Activated T-cell treated with anti-CD3 and anti-CD28 coated beads, Interleukin-2, amount 50 U/mL, for 72 hours (primary cell): Measurements from ENCODE around the gene ALDOC. TPM values are rescaled to one million over a fixed set of nuclear protein-coding genes. Genes with fewer than 3 reads are reported as not detected.

Experiments
- ATAC-seq, 2 donors: fragments of 150-1000 bp; cut with Tn5 transposase; replicated peaks in 1 of 2; 2 replicates each; pipeline ENCODE4 v1.10.0; 2021; ENCODE audit warnings: moderate library complexity in 2 of 2, mild to moderate bottlenecking in 1 of 2
- DNase-seq, 2 donors: peaks; one replicate each; pipeline ENCODE4 v3.0.0; 2021 to 2022; ENCODE audit warnings: mixed read lengths in 1 of 2
- H3K27ac Mint-ChIP-seq: one replicate; pipeline ENCODE4 v1.8.0; 2022; ENCODE audit warnings: mild to moderate bottlenecking, moderate library complexity, mixed read lengths
- H3K27me3 Mint-ChIP-seq: one replicate; pipeline ENCODE4 v1.8.0; 2022; ENCODE audit warnings: low read depth, mixed read lengths
- H3K36me3 Mint-ChIP-seq, 2 donors: one replicate each; pipeline ENCODE4 v1.8.0; 2022; ENCODE audit warnings: mixed read lengths in 2 of 2, mild to moderate bottlenecking in 1 of 2; ENCODE audit not compliant: insufficient read depth in 2 of 2
- H3K4me1 Mint-ChIP-seq: one replicate; pipeline ENCODE4 v1.8.0; 2022; ENCODE audit warnings: low read depth, mixed read lengths
- H3K4me3 Mint-ChIP-seq, 2 donors: one replicate each; pipeline ENCODE4 v1.8.0; 2022; ENCODE audit warnings: mild to moderate bottlenecking in 2 of 2, mixed read lengths in 2 of 2, moderate library complexity in 2 of 2
- H3K9me3 Mint-ChIP-seq, 2 donors: one replicate each; pipeline ENCODE4 v1.8.0; 2022; ENCODE audit warnings: mixed read lengths in 2 of 2
- total RNA-seq, 2 donors: library from RNA; stranded (reverse); gene quantifications; one replicate each; pipeline ENCODE4 v1.2.3, GENCODE V29; 2022

ALDOC gene
- total RNA-seq, 2 donors from 2014 or later, result 23.1 to 40.0 TPM

DNA sequence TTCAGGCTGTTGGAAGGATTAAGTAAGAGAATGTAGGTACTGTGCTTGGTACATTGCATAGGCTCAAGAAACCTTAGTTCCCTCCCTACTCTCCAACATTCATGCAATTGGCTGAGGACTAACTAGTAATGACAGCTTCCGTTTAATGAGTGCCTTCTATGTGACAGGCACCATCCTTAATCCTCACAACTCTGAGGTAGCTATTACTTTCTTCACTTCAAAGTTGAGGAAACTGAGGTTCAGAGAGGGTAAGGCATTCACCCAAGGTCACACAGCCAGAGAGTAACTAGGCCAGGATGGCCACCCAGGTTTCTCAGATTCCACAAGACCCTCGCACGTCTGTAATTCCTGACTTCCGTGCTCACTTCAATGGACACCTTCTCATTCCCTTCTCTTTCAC is 46.4 kb downstream of the ALDOC start:
- H3K36me3 Mint-ChIP-seq, result no peaks in the 10 kb centered on the region

GRCh38 chr17:28529013-28529400 is 47.7 kb downstream of the ALDOC start:
- Mint-ChIP-seq H3K27ac (no peak overlapping the region), H3K4me1 (no peaks in the 10 kb centered on the region), H3K4me3 (no peak overlapping the region), H3K36me3 (no peaks in the 10 kb centered on the region), H3K9me3 (no peaks in the 10 kb centered on the region), H3K27me3 (no peaks in the 10 kb centered on the region)
- DNase-seq, result no peak
- no peak for ATAC-seq

More for the DNA sequence above, 46.4 kb downstream of the ALDOC start:
- Mint-ChIP-seq H3K27ac (no peak overlapping the region), H3K4me1 (no peaks in the 10 kb centered on the region), H3K27me3 (no peaks in the 10 kb centered on the region), H3K9me3 (no peaks in the 10 kb centered on the region), H3K4me3 (no peak overlapping the region)
- DNase-seq (no peak), ATAC-seq (no peak)

- H3K4me3 Mint-ChIP-seq, result no peak overlapping the region
Observed at GRCh38 chr17:28528327-28529012, 48.2 kb downstream of the ALDOC start.

GRCh38 chr17:28527859-28528258 is 48.8 kb downstream of the ALDOC start:
- Mint-ChIP-seq H3K4me3 (no peak overlapping the region), H3K36me3 (no peaks in the 10 kb centered on the region), H3K9me3 (no peaks in the 10 kb centered on the region), H3K27me3 (no peaks in the 10 kb centered on the region), H3K4me1 (no peaks in the 10 kb centered on the region), H3K27ac (no peak overlapping the region)
- DNase-seq (no peak), ATAC-seq (no peak)

More at GRCh38 chr17:28528327-28529012, 48.2 kb downstream of the ALDOC start:
- H3K9me3 Mint-ChIP-seq, result no peaks in the 10 kb centered on the region
- no peak overlapping the region for H3K27ac Mint-ChIP-seq
- H3K27me3 Mint-ChIP-seq, result no peaks in the 10 kb centered on the region
- no peak for ATAC-seq
- no peak for DNase-seq
- no peaks in the 10 kb centered on the region for H3K36me3 Mint-ChIP-seq
- no peaks in the 10 kb centered on the region for H3K4me1 Mint-ChIP-seq

DNA sequence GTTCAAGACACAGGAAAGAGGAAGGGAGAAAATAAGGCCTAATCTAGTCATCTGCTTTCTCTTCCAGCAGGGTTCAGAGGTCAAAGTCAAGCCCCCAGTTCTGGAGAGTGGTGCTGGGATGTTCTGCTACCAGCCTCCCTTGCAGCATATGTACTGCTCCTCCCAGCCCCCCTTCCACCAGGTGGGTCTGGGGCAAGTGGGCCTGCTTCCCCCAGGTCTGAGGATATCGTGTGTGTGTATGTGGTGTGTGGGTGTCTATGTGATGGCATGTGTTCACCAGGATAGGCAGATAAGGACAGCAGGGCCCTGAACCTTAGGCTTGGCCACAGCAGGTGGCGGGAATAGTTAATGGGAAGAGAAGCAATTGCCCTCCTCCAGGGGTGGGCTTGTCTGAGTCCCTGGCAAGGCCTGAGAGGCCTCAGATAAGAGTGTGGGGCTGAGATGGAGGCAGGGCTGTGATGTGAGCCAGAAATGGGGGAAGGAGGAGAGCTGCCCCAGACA is 49.5 kb downstream of the ALDOC start:
- no peak for DNase-seq
- H3K36me3 Mint-ChIP-seq, result no peaks in the 10 kb centered on the region
- no peaks in the 10 kb centered on the region for H3K4me1 Mint-ChIP-seq
- H3K4me3 Mint-ChIP-seq, result no peak overlapping the region
- H3K9me3 Mint-ChIP-seq, result no peaks in the 10 kb centered on the region
- ATAC-seq, result no peak
- no peak overlapping the region for H3K27ac Mint-ChIP-seq
- no peaks in the 10 kb centered on the region for H3K27me3 Mint-ChIP-seq

GRCh38 chr17:28526381-28526780 is 50.3 kb downstream of the ALDOC start:
- no peaks in the 10 kb centered on the region for H3K9me3 Mint-ChIP-seq
- no peak overlapping the region for H3K4me3 Mint-ChIP-seq
- H3K36me3 Mint-ChIP-seq, result no peaks in the 10 kb centered on the region
- no peak for ATAC-seq
- H3K27ac Mint-ChIP-seq, result no peak overlapping the region
- H3K27me3 Mint-ChIP-seq, result no peaks in the 10 kb centered on the region
- no peak for DNase-seq
- no peaks in the 10 kb centered on the region for H3K4me1 Mint-ChIP-seq

- no peak for DNase-seq
- no peak overlapping the region for H3K27ac Mint-ChIP-seq
- no peaks in the 10 kb centered on the region for H3K27me3 Mint-ChIP-seq
- H3K4me3 Mint-ChIP-seq, result no peak overlapping the region
- no peak for ATAC-seq
- no peaks in the 10 kb centered on the region for H3K36me3 Mint-ChIP-seq
- no peaks in the 10 kb centered on the region for H3K4me1 Mint-ChIP-seq
- no peaks in the 10 kb centered on the region for H3K9me3 Mint-ChIP-seq
Observed at GRCh38 chr17:28524476-28525424, 51.9 kb downstream of the ALDOC start.

DNA sequence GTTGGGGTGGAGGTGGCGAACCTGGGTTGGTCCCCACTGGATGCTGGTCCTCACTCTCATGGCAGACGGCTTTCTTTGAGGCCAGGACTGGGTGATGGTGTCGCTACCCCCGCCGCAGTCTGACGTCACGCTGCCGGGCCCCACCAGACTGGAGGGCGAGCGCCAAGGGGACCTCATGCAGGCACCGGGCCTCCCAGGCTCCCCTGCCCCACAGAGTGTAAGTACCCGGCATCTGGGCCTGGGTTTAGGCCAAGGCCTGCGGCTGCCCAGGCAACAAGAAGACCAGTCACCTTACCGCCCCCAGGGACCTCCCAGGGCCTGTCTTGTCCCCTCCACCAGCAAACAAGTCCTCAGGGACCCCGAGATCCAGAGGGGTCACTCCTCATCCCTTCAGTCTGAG is 52.8 kb downstream of the ALDOC start:
- no peaks in the 10 kb centered on the region for H3K27me3 Mint-ChIP-seq
- no peaks in the 10 kb centered on the region for H3K4me1 Mint-ChIP-seq
- DNase-seq (no peak), ATAC-seq (no peak)
- no peak overlapping the region for H3K27ac Mint-ChIP-seq
- no peak overlapping the region for H3K4me3 Mint-ChIP-seq
- H3K36me3 Mint-ChIP-seq, result no peaks in the 10 kb centered on the region
- no peaks in the 10 kb centered on the region for H3K9me3 Mint-ChIP-seq

- Mint-ChIP-seq H3K9me3 (no peaks in the 10 kb centered on the region), H3K36me3 (no peaks in the 10 kb centered on the region), H3K4me3 (no peak overlapping the region), H3K27ac (no peak overlapping the region), H3K27me3 (no peaks in the 10 kb centered on the region), H3K4me1 (no peaks in the 10 kb centered on the region)
- DNase-seq (no peak), ATAC-seq (no peak)
Observed at GRCh38 chr17:28523186-28523585, 53.5 kb downstream of the ALDOC start.

Other genes starting within 250 kb of the ALDOC start
- gene IFT20, start 241.4 kb downstream of the ALDOC start, total RNA-seq, result 10 to 100 TPM; 31.1 to 31.7 TPM
- 10 to 100 TPM; 20.9 to 22.1 TPM for gene TNFAIP1, start 241.1 kb downstream of the ALDOC start, total RNA-seq
- 10 to 100 TPM; 78.2 to 91.2 TPM for gene POLDIP2, start 219.4 kb downstream of the ALDOC start, total RNA-seq
- gene SEBOX, start 211.7 kb downstream of the ALDOC start, total RNA-seq, result not detected
- gene VTN, start 206.6 kb downstream of the ALDOC start, total RNA-seq, result under 1 TPM; 0.19 to 0.30 TPM
- 10 to 100 TPM; 22.4 to 24.3 TPM for gene SARM1, start 205.2 kb downstream of the ALDOC start, total RNA-seq
- gene SLC46A1, start 170.7 kb downstream of the ALDOC start, total RNA-seq, result 1 to 10 TPM; 2.1 TPM
- gene SLC13A2, start 103.3 kb downstream of the ALDOC start, total RNA-seq, result not detected
- gene FOXN1, start 70.5 kb downstream of the ALDOC start, total RNA-seq, result not detected
- gene UNC119, start 24.3 kb downstream of the ALDOC start, total RNA-seq, result 10 to 100 TPM; 45.3 to 53.8 TPM
- 10 to 100 TPM; 46.3 to 53.5 TPM for gene PIGS, start 5.4 kb downstream of the ALDOC start, total RNA-seq
- gene SPAG5, start 22.1 kb upstream of the ALDOC start, total RNA-seq, result 100 to 1,000 TPM; 134 to 141 TPM
- 10 to 100 TPM; 25.1 to 33.4 TPM for gene RSKR, start 37.3 kb upstream of the ALDOC start, total RNA-seq
- gene BLTP2, start 68.3 kb upstream of the ALDOC start, total RNA-seq, result 100 to 1,000 TPM; 109 TPM
- 10 to 100 TPM; 43.9 to 48.2 TPM for gene SDF2, start 85.0 kb upstream of the ALDOC start, total RNA-seq
- 10 to 100 TPM; 85.1 to 97.8 TPM for gene SUPT6H, start 85.3 kb upstream of the ALDOC start, total RNA-seq
- gene PROCA1, start 135.0 kb upstream of the ALDOC start, total RNA-seq, result 1 to 10 TPM; 8.0 to 9.6 TPM
- 10 to 100 TPM; 10.4 to 17.3 TPM for gene RAB34, start 141.0 kb upstream of the ALDOC start, total RNA-seq
- gene RPL23A, start 143.1 kb upstream of the ALDOC start, total RNA-seq, result 1,000 to 10,000 TPM; 2,006 to 2,174 TPM
- 1 to 10 TPM; 5.2 to 9.0 TPM for gene TLCD1, start 149.3 kb upstream of the ALDOC start, total RNA-seq
- gene NEK8, start 151.9 kb upstream of the ALDOC start, total RNA-seq, result 10 to 100 TPM in 1 of 2 donors, 1 to 10 TPM in 1; 6.9 to 10.9 TPM
- 100 to 1,000 TPM; 108 to 145 TPM for gene TRAF4, start 167.1 kb upstream of the ALDOC start, total RNA-seq